HCT116 (cell line): ENCODE measurements around the gene ARFGEF3. TPM values are rescaled to one million over a fixed set of nuclear protein-coding genes. Genes with fewer than 3 reads are reported as not detected.

Experiments used
- ATAC-seq: fragments of 200-7000 bp; cut with Tn5 transposase; 2 replicates; pipeline ENCODE4 v1.9.1; 2020; ENCODE audit warnings: mild to moderate bottlenecking, moderate library complexity
- BruUV-seq: library from RNA; stranded (reverse); fragments of 400-500 nt; replicated peaks from 2 replicates; lab custom pipeline; 2021; lab: Mats Ljungman, UMichigan
- CTCF ChIA-PET: fragments of 300-600 bp; sonication (Branson Sonifier 250); formaldehyde crosslinking; loops from one replicate; lab custom pipeline; 2021; ENCODE audit warnings: antibody characterized with exemption; lab: Charles Lee
- POLR2A ChIA-PET: fragments of 300-600, 350-600 bp; sonication (Branson Sonifier 250); formaldehyde crosslinking; loops from one replicate; lab custom pipeline; 2021; ENCODE audit warnings: antibody characterized with exemption; lab: Charles Lee
- RAD21 ChIA-PET, 2 experiments: fragments of 300-600 bp; sonication (Branson Sonifier 250); formaldehyde crosslinking; loops; one replicate each; lab custom pipeline; 2023; ENCODE audit warnings: low total read pairs in 2 of 2; ENCODE audit not compliant: uncharacterized antibody in 2 of 2, unreplicated experiment in 2 of 2, low non-redundant PET in 1 of 2; lab: Charles Lee
- DNase-seq: peaks from one replicate; pipeline ENCODE4 v3.0.0-alpha.2; 2010; ENCODE audit warnings: low read depth, low spot score
- H2AFZ ChIP-seq: fragments of 200-600 bp; shearing (Covaris generic), sonication (generic); 2 replicates; pipeline ENCODE4 v1.6.1; 2017; ENCODE audit warnings: low read depth, mixed run types, mixed read lengths, antibody characterized with exemption, low read length; ENCODE audit not compliant: poor library complexity, severe bottlenecking
- H3K27ac ChIP-seq: 2 replicates; pipeline ENCODE4 v1.5.1; 2012; ENCODE audit warnings: low read depth, low read length
- H3K27me3 ChIP-seq: fragments of 200-600 bp; sonication (generic); 2 replicates; pipeline ENCODE4 v1.6.1; 2016; ENCODE audit warnings: mixed run types, low read length, mixed read lengths; ENCODE audit not compliant: insufficient read depth
- H3K36me3 ChIP-seq, 2 experiments: fragments of 200-500 bp in 1 of 2; fragments of 200-600 bp in 1 of 2; sonication (Bioruptor generic) in 1 of 2; sonication (generic) in 1 of 2; 2 replicates each; pipeline versions ENCODE4 v1.5.1 to v1.6.1; 2014 to 2016; ENCODE audit warnings: low read length in 2 of 2, inconsistent platforms in 1 of 2, mixed read lengths in 1 of 2, mixed run types in 1 of 2; ENCODE audit not compliant: insufficient read depth in 2 of 2, control insufficient read depth in 1 of 2
- H3K4me1 ChIP-seq, 2 experiments: fragments of 200-600 bp in 1 of 2; sonication (generic) in 1 of 2; 2 replicates each; pipeline versions ENCODE4 v1.5.1 to v1.6.1; 2012 to 2017; ENCODE audit warnings: low read length in 2 of 2, inconsistent platforms in 1 of 2, mild to moderate bottlenecking in 1 of 2, mixed read lengths in 1 of 2, mixed run types in 1 of 2, moderate library complexity in 1 of 2; ENCODE audit not compliant: insufficient read depth in 2 of 2, control insufficient read depth in 1 of 2
- H3K4me2 ChIP-seq: fragments of 200-600 bp; sonication (generic); 2 replicates; pipeline ENCODE4 v1.6.1; 2017; ENCODE audit warnings: mixed run types, low read length, mixed read lengths
- H3K4me3 ChIP-seq, 2 experiments: fragments of 200-600 bp in 1 of 2; sonication (generic) in 1 of 2; replicated peaks in 1 of 2; 2 replicates each; pipeline ENCODE4 v1.5.1; 2011 to 2016; ENCODE audit warnings: low read length in 2 of 2, control low read depth in 1 of 2, low read depth in 1 of 2, mild to moderate bottlenecking in 1 of 2, mixed read lengths in 1 of 2, mixed run types in 1 of 2
- H3K79me2 ChIP-seq: fragments of 200-600 bp; sonication (generic); 2 replicates; pipeline ENCODE4 v1.6.1; 2017; ENCODE audit warnings: mild to moderate bottlenecking, mixed run types, low read length, moderate library complexity, mixed read lengths; ENCODE audit not compliant: insufficient read depth
- H3K9ac ChIP-seq: fragments of 200-600 bp; sonication (generic); 2 replicates; pipeline ENCODE4 v1.6.1; 2016; ENCODE audit warnings: low read length, mixed read lengths
- H3K9me2 ChIP-seq: fragments of 200-600 bp; sonication (generic), shearing (Covaris generic); 2 replicates; pipeline ENCODE4 v1.6.1; 2017; ENCODE audit warnings: mixed run types, mild to moderate bottlenecking, moderate library complexity; ENCODE audit not compliant: insufficient read depth
- H3K9me3 ChIP-seq, 2 experiments: fragments of 200-500 bp in 1 of 2; fragments of 200-600 bp in 1 of 2; sonication (Bioruptor generic) in 1 of 2; sonication (generic) in 1 of 2; 2 replicates each; pipeline ENCODE4 v1.6.1; 2014 to 2017; ENCODE audit warnings: low read length in 2 of 2, mixed read lengths in 2 of 2, inconsistent platforms in 1 of 2, low read depth in 1 of 2, mild to moderate bottlenecking in 1 of 2, mixed run types in 1 of 2, moderate library complexity in 1 of 2; ENCODE audit not compliant: control insufficient read depth in 1 of 2, insufficient read depth in 1 of 2
- H4K20me1 ChIP-seq: fragments of 200-600 bp; sonication (generic), shearing (Covaris generic); 2 replicates; pipeline ENCODE4 v1.6.1; 2017; ENCODE audit warnings: mixed run types, mild to moderate bottlenecking, moderate library complexity; ENCODE audit not compliant: insufficient read depth
- SIN3A ChIP-seq: IDR thresholded peaks from 2 replicates; pipeline ENCODE4 v1.6.1; 2012; ENCODE audit warnings: low read depth
- SP1 ChIP-seq: IDR thresholded peaks from 2 replicates; pipeline ENCODE4 v1.6.1; 2012; ENCODE audit warnings: low read depth
- SRF ChIP-seq: IDR thresholded peaks from 2 replicates; pipeline ENCODE4 v1.6.1; 2012; ENCODE audit warnings: low read depth
- ZNF274 ChIP-seq: fragments of 200-500 bp; sonication (Bioruptor generic); IDR thresholded peaks from 2 replicates; pipeline ENCODE4 v1.6.1; 2014; ENCODE audit warnings: mild to moderate bottlenecking, low read depth, low read length, inconsistent platforms
- intact Hi-C: fragments of 100-400 bp; cut with micrococcal nuclease; formaldehyde crosslinking; loops from 2 replicates; pipeline ENCODE4 v1.10.0; 2022
- total RNA-seq: library from RNA; stranded (reverse); gene quantifications from one replicate; pipeline ENCODE4 v1.2.1, GENCODE V29; 2021; ENCODE audit not compliant: unreplicated experiment
- TF ChIP-seq, protein P1 (sequence below), 3 experiments: fragments of 200-600 bp in 1 of 3; sonication (generic) in 1 of 3; IDR thresholded peaks in 2 of 3; conservative IDR thresholded peaks in 1 of 3; 2 replicates each; pipeline ENCODE4 v1.5.1; 2012 to 2017; ENCODE audit warnings: low read depth in 2 of 3, low read length in 2 of 3, antibody characterized with exemption in 1 of 3, borderline replicate concordance in 1 of 3, control low read depth in 1 of 3, mild to moderate bottlenecking in 1 of 3, mixed read lengths in 1 of 3, mixed run types in 1 of 3, moderate library complexity in 1 of 3; ENCODE audit not compliant: insufficient read depth in 1 of 3

The ARFGEF3 gene
- total RNA-seq, 1 experiment from 2014 or later = 3.8 TPM

DNA sequence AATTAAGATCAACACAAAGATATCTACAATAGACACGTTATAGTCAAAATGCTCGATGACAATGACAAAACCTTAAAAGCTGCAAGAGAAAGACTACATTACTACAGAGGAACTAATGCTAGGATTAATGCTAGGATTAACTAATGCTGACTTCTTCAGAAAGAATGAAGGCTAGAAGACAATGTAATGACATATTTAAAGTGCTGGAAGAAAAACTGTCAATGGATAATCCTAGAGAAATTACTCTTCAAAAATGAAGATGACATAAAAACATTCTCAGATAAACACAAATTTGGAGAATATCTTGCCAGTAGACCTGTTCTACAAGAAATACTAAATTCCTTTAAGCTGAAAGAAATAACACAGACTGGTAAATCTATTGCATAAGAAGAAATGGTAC is 140.8 kb downstream of the ARFGEF3 start (continued):
- no peak for TF ChIP-seq SRF

DNA sequence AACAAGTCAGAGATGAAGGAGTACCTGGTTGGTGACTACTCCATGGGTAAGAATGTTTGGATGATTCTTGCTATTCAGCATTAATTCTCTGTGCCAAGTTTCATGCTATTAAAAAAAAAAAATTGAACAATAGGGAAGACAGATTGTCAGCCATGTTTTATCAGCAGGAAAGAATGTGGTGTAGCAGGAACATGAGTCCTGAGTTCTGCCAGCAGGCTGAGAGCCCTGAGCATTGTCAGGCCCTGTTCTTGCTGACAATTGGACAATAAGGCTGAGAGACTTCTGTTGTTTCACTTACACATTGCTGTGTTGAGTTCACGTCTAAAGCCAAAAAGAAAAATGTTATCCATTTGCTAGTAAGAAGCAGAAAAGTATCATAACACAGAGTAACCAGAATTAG is 145.6 kb downstream of the ARFGEF3 start:
- BruUV-seq = no TSS peak

More for the DNA sequence above, 145.6 kb downstream of the ARFGEF3 start:
- DNase-seq (no peak), ATAC-seq (no peak)
- RAD21 ChIA-PET = no interaction called here
- no peak overlapping the region for H3K9ac ChIP-seq
- no peaks in the 10 kb centered on the region for H3K4me1 ChIP-seq
- TF ChIP-seq SRF = no peak
- TF ChIP-seq SP1 = no peak
- no peak for TF ChIP-seq ZNF274
- no peak for TF ChIP-seq SIN3A
- TF ChIP-seq, protein P1, sequence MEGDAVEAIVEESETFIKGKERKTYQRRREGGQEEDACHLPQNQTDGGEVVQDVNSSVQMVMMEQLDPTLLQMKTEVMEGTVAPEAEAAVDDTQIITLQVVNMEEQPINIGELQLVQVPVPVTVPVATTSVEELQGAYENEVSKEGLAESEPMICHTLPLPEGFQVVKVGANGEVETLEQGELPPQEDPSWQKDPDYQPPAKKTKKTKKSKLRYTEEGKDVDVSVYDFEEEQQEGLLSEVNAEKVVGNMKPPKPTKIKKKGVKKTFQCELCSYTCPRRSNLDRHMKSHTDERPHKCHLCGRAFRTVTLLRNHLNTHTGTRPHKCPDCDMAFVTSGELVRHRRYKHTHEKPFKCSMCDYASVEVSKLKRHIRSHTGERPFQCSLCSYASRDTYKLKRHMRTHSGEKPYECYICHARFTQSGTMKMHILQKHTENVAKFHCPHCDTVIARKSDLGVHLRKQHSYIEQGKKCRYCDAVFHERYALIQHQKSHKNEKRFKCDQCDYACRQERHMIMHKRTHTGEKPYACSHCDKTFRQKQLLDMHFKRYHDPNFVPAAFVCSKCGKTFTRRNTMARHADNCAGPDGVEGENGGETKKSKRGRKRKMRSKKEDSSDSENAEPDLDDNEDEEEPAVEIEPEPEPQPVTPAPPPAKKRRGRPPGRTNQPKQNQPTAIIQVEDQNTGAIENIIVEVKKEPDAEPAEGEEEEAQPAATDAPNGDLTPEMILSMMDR (IDR thresholded peaks at IDR 0.05 in 2 of 3, conservative IDR thresholded peaks at IDR 0.05 in 1 of 3; ENCODE audit: borderline replicate concordance in 1 of 3, insufficient read depth in 1 of 3, low read depth in 2 of 3, low read length in 2 of 3) = no peak
- H3K4me2 ChIP-seq = no peak overlapping the region
- POLR2A ChIA-PET = no interaction called here
- no peaks in the 10 kb centered on the region for H4K20me1 ChIP-seq
- H3K9me2 ChIP-seq = no peaks in the 10 kb centered on the region
- H2AFZ ChIP-seq = no peak overlapping the region
- H3K27ac ChIP-seq = no peak overlapping the region
- intact Hi-C loops = no loop called here
- no peaks in the 10 kb centered on the region for H3K36me3 ChIP-seq
- H3K27me3 ChIP-seq = no peaks in the 10 kb centered on the region
- CTCF ChIA-PET = interaction anchor here (1.3 kb wide), 1 partner anchor 20 kb away, joined by 4 read pairs; no protein-coding TSS in a partner anchor
- no peaks in the 10 kb centered on the region for H3K9me3 ChIP-seq
- no peak overlapping the region for H3K4me3 ChIP-seq
- no peaks in the 10 kb centered on the region for H3K79me2 ChIP-seq
